Adrenal gland (tissue), 5 donors: Measurements from ENCODE around the gene NUP62.

Source experiments
- POLR2A ChIP-seq, 2 donors: fragments of 450-650 bp; IDR thresholded peaks; one replicate each; pipeline ENCODE4 v1.6.1; 2017; ENCODE audit warnings: antibody characterized with exemption in 2 of 2, mild to moderate bottlenecking in 2 of 2, moderate library complexity in 1 of 2
- TF ChIP-seq, protein P1 (sequence below), 6 experiments: fragments of 450-650 bp in 4 of 6; fragments of 200-600 bp in 2 of 6; sonication (generic) in 1 of 6; IDR thresholded peaks; 1 replicate in 5 of 6; 2 replicates in 1 of 6; pipeline versions ENCODE4 v1.5.1 to v1.8.0; 2016 to 2021; ENCODE audit warnings: antibody characterized with exemption in 6 of 6, mild to moderate bottlenecking in 2 of 6, moderate library complexity in 1 of 6
- donor health status: DM: no; HTN: no; CAD: no.

DNA sequence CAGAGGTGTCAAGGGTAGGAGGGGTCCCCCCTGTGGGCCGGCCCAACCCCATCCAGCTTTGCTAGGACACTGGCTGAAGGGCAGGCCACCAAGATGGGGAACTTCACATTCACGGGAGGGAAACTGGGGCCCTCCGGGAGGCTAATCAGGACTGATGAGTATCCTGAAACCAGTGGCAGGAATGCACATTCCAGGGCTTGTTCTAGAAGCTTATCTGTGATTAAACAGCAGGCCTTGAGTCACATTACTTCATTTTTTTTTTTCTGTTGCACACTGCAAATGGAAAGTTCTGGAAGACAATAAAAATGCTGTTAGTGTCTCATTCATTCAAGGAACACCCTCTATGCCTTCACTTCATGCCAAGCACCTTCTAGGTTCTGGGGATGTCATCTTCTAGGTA lies 47.2 kb upstream of the NUP62 start:
- TF ChIP-seq, protein P1, sequence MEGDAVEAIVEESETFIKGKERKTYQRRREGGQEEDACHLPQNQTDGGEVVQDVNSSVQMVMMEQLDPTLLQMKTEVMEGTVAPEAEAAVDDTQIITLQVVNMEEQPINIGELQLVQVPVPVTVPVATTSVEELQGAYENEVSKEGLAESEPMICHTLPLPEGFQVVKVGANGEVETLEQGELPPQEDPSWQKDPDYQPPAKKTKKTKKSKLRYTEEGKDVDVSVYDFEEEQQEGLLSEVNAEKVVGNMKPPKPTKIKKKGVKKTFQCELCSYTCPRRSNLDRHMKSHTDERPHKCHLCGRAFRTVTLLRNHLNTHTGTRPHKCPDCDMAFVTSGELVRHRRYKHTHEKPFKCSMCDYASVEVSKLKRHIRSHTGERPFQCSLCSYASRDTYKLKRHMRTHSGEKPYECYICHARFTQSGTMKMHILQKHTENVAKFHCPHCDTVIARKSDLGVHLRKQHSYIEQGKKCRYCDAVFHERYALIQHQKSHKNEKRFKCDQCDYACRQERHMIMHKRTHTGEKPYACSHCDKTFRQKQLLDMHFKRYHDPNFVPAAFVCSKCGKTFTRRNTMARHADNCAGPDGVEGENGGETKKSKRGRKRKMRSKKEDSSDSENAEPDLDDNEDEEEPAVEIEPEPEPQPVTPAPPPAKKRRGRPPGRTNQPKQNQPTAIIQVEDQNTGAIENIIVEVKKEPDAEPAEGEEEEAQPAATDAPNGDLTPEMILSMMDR (IDR thresholded peaks at IDR 0.05): no peak
- TF ChIP-seq POLR2A (IDR thresholded peaks at IDR 0.05): no peak
